GM19043 (cell line): ENCODE results near the gene XPO6.

Source experiments
- ATAC-seq: cut with Tn5 transposase; IDR thresholded peaks from one replicate; pipeline ENCODE4 v1.9.1; 2021; ENCODE audit warnings: low read depth; ENCODE audit not compliant: unreplicated experiment

The XPO6 gene

GRCh38 chr16:28185696-28186095, 26.1 kb downstream of the XPO6 start:
- no peak for ATAC-seq

- no peak for ATAC-seq
Measured at GRCh38 chr16:28184625-28185024, 27.1 kb downstream of the XPO6 start.

GRCh38 chr16:28183930-28184329, 27.8 kb downstream of the XPO6 start:
- ATAC-seq = no peak

GRCh38 chr16:28183484-28183883, 28.3 kb downstream of the XPO6 start:
- no peak for ATAC-seq

- no peak for ATAC-seq
Measured at GRCh38 chr16:28182801-28183200, 29.0 kb downstream of the XPO6 start.

DNA sequence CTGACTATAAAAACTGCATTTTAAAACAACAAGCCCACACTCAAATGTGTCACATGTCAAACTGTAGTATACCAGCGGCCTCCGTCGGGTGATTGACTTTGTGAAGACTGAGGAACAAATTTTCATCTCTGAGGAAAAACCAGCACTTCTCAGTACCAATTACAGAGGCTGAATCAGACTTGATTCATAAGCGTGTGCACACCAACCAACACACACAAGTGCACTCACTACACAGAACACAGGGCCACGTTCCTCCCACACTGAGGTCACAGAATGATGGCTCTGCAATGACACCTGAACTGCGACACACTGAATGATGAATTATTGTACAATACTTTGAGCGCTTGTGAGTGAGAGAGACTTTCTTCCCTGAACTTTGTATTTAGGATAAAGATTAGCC, 29.6 kb downstream of the XPO6 start:
- no peak for ATAC-seq

- no peak for ATAC-seq
Measured at GRCh38 chr16:28181515-28181914, 30.2 kb downstream of the XPO6 start.

- ATAC-seq = no peak
Measured at GRCh38 chr16:28180655-28181460, 30.9 kb downstream of the XPO6 start.

- no peak for ATAC-seq
Measured at GRCh38 chr16:28179354-28179753, 32.4 kb downstream of the XPO6 start.

GRCh38 chr16:28175715-28176114, 36.0 kb downstream of the XPO6 start:
- no peak for ATAC-seq

DNA sequence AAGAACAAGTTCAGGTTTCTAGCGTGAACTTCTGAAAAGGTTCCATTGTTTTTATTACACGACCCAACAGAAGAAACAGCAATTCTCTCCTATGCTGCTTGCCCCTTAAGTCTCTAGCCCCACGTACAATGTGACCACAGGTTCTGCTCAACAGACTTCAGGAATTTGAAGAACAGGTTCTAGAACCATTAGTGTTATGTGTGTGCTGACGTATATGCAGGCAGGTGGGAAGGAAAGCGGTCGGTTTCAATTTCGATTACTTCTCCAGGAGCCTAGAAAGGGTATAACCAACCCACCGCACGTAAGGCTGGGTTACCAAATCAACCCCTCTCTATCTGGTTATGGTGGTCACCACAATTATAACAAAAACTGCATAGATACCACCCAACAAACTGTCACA, 39.4 kb downstream of the XPO6 start:
- no peak for ATAC-seq

- ATAC-seq = no peak
Measured at GRCh38 chr16:28171816-28172215, 39.9 kb downstream of the XPO6 start.

DNA sequence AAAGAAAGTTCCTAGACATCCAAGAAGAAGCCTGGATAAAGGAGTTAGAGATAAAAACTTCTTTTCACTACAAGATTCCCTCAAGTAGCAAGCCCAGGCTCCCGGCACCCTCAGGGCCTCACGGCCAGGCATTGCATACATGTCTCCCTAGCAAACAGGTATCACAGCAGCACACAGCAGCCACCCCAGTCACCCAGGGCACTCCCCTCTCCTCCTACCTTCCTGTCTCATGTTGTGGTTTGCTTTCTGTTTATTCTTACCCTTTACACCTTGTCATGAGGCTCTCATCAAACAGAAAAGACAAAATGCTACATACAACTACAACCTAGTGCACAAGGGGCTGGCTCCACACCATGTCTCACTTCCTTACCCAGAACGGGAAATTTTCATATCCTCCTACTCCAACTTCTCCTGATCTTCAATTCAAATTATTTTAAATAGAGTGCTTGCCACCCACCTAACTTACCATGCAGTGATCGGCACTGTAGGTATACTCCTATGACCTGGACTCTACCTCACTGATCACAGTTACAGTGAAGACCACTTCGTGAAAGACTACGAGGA, 42.7 kb downstream of the XPO6 start:
- no peak for ATAC-seq

DNA sequence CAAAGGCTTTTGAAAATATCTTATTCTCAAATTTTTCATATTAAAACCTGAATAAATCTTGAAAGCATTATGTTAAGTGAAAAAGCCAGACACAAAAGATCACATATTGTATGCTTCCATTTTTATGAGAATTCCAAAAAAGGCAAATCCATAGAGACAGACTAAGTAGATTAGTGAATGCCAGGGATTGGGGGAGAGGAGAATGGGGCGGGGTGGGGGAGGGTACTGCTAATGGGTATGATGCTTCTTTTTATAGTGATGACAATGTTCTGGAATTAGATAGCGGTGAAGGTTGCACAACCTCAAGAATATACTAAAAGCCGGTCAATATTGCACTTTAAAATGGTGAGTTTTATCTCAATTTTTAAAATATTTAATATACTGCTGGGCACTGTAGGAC, 44.0 kb downstream of the XPO6 start:
- ATAC-seq = no peak

DNA sequence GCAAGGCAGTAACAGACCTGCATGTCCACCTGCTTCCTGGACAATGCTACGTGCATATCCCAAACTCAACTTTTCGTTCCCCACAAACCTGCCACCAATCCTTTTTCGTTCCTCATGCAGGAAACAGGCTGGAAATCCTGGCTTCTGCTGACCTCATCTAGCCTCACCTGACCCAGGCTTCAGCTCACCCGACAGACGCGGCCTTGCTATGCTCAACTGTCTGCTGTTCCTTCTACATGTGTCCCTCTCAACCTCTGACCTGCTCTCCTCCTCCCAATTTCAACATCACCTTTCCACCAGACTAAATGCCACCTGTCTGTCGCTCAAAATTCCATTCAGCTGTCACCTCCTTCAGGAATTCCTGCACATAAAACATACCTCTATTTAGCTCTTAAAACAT, 44.5 kb downstream of the XPO6 start:
- no peak for ATAC-seq

DNA sequence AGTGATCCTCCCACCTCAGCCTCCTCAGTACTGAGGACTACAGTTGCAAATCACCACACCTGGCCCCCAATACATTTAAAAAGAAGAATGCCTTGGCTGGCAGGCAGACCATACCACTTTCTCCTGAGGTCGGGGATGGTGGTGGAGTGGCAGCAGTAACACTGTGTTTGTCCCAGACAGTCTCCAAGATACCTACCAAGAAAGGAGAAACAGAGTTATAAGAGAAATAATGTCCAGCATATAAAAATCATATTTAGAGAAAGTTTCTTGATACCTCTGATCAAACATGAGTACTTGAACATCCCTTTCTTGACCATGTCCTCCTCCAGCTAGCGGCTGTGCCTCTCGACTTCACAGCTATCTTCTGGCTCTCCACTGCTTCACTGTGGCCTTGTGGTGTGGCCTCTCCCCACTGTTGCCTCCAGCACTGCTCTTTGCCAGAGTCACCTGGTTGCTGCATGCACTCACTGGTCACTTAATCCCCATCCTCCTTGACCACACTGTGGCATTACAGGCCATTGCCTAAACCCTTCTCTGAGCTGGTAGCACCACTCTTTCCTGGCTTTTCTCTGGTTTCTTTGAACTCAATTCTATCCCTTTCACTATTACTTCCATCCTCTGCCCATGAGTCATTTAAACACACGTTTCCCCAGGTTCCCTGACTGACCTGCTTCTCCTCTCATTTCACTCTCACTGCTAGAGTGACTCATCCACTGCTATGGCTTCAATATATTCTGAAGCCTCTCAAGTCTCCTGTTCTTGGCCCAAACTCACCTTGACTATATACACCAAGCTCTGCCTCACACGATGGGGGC, 45.2 kb downstream of the XPO6 start:
- no peak for ATAC-seq

DNA sequence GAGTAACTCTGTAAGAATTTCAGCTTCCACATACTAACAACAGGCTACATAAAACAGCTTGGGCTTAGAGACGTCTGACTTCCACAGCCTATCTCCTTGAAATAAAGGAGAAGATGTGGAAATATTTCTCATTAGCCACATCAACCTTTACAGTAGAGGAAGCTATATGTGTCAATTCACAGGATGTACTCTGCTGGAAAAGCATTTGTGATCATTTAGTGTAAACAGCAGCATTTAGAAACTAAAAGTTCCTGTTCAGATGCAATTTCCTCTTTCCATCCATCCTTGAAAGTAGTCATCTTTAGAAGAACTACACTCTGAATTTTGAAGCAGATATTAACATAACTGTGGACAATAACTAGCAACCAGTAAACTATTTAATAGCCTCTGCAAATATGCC, 46.2 kb downstream of the XPO6 start:
- ATAC-seq = no peak

- no peak for ATAC-seq
Measured at GRCh38 chr16:28164140-28164539, 47.6 kb downstream of the XPO6 start.

DNA sequence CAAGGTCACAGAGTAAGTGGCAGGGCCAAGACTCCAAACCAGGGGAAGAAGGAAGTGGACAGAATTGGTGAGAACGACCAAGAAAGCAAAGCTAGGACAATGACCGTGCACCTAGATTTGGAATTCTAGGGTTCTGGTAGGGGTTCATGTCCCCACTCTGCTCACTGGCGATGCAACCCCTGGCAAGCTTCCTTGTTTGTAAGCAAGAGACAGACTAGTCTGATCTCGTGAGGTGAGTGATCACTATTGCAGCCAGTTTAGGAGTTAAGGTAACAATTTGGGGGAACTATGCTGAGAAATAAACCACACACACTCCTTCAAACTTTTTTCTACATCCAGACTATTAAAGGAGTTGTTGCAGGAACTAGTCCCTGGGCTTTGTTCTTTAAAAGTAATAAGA, 48.1 kb downstream of the XPO6 start:
- no peak for ATAC-seq

GRCh38 chr16:28162326-28162877, 49.4 kb downstream of the XPO6 start:
- ATAC-seq = no peak

- no peak for ATAC-seq
Measured at GRCh38 chr16:28161626-28162025, 50.1 kb downstream of the XPO6 start.
